ENCODE data around the gene NAGLU.

The NAGLU gene

DNA sequence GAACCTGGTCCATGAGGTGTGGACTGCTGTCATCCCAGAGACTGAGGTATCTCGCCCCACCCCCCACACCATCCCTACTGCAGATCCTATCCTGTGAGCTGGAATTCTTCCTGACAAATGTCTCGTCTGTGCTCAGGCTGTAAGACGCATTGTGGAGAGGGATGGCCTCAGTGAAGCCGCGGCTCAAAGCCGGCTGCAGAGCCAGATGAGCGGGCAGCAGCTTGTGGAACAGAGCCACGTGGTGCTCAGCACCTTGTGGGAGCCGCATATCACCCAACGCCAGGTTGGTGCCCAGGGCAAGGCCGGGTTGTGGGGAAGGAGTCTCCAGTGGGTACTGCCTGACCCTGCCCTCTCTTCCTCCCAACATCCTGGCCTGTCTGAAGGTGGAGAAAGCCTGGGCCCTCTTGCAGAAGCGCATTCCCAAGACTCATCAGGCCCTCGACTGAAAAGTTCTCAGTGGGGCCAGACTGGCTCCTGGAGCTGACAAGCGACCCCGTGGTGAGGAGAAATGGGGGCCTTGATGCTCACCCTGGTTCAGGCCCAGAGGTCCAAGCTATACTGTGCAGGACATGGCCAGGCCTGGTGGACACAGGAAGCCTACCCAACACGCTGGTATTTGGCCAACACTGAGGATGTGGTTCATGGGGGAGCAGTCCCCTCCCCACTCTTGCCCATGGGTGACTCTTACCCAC, 29.6 kb downstream of the NAGLU start:
- DNase-seq: no peak

DNA sequence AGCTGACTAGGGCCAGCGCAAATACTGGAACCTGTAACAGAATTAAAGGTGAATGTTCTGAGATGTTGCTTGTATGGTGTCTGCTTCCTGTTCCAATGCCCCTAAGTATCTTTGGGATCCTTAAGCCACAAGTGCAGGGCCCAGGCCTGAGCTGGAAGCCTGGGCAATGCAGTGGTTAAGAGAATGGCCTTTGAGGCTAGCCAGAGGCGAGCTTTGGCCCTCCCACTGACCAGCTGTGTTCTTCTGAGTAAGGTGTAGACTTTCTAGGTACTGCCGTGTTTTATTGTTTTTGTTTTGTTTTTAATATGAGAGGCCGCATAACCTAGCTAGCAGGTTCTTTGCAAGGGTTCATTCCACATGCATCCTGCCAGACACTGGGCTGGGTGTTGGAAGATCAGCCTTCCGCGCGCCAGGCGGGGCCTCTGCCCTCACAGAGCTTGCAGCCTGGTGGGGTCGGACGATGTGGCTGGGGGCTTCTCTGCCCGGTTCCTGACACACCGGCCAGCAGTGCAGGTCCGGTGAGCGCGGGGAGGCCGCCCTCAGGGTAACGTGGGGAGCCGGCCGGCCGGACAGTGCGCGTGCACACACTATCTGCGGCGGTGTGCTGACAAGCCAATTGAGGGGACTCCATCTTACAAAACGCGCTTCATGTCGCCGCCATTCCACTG, 30.3 kb downstream of the NAGLU start:
- DNase-seq: no peak

DNA sequence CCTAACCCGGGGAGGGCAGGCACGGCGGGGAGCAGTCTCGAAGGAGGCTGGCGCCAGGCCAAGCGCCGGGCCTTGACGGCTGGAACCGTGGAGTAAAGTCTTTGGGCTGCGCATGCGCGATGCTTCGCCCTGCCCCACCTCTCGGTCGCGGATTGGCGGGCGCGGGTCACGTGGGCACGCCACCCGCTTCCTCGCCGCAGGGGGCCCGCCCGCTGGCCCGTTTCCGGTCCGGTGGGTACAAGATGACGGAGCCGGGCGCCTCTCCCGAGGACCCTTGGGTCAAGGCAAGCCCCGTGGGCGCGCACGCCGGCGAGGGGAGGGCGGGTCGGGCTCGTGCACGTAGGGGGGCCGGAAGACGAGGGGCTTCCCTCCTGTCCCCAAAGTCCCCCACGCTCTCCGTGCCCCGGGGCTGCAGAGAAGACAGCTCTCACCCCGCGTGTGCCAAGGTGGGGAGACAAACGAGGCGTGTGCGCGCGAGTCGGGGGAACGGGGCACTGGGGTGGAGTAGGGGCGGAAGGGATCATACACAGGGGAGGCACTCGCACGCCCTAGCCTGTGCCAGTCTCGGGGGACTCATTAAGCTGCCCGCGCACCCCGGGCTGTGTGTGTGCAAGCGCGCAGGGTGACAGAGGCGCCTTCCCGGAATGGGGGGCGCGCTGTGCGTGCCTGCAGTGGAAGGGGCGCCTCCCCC, 31.0 kb downstream of the NAGLU start, which contains the start of gene MLX:
TSS of gene MLX (plus strand) at position 218 of the 691 bp plus-strand sequence. CDS start at position 243, 25 bp downstream.
- peak; percentile 92 for DNase-seq

DNA sequence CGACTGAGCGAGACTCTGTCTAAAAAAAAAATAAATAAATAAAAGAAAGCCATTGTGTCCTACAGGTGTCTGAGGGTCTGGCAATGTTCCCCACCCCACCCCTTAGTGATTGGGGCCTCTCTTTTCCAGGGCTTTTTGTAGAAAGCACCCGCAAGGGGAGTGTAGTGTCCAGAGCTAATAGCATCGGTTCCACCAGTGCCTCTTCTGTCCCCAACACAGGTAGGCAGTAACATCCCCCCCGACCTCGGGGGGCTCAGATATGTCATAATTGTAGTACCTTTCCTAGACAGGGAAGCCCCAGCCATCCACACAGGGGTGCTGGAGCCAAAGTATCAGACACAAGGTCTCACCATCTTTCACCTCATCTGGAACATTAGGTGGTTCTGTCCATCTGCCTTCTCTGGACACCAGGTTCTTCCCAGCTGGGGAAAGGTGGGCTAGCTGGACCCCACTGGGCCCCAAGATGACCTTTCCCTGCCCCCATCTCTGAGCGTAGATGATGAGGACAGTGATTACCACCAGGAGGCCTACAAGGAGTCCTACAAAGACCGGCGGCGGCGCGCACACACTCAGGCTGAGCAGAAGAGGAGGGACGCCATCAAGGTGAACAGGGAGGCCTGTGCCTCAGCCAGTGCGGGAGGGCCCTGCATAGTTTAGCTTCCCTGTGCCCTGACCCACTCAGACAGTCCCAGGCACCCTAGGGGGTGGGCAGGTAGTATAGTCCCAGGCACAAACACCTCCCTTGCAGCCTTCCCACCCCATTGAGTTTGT, 32.5 kb downstream of the NAGLU start:
- no peak for DNase-seq

DNA sequence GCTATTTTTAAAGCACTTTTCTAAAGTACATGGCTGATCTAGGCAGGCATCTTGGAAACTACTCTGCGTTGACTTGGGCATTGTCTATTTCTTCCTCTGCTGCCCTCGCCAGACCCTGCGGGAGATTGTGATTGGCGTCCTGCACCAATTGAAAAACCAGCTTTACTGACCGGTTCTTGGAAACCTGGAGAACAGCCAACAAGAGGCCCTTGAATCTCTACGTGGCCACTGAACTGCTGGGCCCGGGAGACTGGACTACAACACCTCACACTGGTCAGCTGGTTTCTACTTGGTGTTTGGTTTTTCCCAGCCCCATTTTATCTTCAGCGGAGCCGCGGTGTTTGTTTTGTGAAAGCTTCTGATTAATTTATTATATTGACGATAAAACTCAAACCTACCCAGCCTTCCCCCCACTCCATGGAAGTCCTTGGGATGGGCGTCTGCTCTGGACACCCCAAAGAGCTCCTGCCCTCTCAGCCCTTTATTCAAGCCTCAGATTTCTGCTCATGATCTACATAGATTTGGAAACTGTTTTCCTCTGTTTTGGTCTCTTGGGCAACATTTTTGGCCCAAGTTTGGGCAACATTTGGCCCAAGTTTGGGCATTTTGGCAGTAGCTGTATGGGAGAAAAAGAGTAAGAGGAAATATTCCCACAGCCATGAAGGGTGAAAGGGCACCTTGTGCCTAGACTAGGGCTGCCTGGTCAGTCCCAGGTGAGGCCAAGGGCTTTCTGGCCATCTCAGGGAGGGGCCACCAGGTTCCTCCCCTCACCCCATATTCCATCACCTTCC, 35.6 kb downstream of the NAGLU start:
- no peak for DNase-seq

DNA sequence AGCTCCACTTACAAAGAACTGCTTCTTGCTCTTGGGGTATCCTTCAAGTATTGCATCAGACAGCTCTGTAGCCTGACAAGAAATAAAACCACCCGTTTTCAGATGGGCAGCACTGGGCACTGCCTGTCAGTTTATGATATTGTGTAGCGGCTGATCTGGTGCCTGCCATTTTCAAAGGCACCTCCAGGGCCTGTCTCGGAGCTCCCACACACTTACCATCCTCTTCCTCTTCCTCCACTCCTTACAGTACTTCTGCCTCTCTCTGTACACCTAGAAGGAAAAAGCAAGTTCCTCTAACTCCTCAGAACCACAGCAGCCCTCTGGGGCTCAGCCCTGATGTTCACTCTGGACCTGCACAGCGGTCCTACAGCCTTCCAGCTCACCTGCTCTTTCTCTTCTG, 37.1 kb downstream of the NAGLU start:
- no peak for DNase-seq

DNA sequence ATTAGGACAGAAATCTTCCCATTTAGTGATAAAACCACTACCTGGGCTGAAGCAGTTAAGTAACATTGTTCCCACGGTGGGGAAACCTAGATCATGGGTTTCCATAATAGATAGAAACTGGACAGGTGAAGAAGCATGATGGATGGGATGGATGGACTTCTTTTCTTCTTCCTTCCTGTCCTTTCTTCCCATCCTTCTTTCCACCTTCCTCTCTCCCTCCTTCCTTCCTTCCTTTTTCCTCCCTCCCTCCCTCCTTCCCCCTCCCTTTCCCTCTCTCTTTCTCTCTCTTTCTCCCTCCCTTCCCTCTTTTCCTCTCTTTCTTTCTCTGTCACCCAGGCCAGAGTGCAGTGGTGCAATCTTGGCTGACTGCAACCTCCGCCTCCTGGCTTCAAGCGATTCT, 38.4 kb downstream of the NAGLU start:
- DNase-seq: no peak

DNA sequence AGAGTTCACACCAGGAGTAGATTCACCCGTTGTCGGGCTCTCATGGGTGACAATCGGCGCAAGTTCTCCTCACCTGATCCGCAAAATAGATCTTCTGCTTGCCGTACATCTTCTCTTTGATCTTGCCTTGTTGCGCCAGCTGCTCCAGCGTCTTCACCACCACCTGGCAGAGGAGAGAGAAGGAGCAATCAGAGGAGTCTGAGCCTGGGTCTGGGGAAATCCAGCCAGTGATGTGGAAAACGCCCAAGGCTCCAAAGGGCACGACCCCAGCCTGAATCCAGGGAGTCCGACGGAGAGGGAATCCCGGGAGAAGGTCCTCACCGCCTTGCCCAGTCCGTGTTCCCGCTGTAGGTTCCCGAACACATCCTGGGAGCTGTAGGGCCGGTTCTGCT, 41.1 kb downstream of the NAGLU start:
- no peak for DNase-seq

DNA sequence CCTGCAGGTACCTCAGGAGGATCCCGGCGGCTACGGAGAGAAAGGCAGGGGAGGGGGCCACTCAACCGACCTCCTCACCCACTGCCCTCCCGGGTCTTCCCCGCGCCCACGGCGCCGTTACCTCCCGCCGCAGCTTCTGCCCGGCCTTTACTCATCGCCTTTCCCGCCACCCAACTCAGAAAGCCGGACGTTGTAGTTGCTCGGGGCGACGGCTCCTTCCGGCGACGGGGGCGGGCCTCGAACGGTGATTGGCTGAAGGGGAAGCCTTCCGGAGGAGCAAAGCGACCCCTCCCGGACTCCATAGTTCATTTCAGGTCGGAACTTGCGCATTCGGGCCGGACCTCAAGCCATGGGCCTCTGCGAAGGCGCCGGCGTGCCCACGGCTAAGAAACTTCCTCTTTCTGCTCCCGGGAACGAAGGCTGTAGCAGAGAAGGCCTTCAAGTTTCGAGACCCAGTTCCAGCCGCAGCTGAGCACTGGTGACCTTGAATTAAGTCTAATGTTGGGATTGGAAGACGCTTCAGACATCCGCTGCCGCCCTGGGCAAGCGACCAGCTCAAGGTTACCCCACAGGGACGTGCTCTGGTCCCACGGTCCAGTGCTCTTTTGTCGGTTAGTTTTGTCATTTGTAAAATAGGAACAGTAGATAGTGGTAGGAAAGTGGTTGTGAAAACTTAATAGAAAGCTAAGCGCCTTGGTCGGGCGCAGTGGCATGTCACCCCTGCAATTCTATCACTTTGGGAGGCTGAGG, 41.7 kb downstream of the NAGLU start, which contains the start of gene PSMC3IP:
TSS of gene PSMC3IP (minus strand) at position 198 of the 750 bp plus-strand sequence. CDS start at position 155, 43 bp downstream.
- DNase-seq: peak; percentile 91 to 93

DNA sequence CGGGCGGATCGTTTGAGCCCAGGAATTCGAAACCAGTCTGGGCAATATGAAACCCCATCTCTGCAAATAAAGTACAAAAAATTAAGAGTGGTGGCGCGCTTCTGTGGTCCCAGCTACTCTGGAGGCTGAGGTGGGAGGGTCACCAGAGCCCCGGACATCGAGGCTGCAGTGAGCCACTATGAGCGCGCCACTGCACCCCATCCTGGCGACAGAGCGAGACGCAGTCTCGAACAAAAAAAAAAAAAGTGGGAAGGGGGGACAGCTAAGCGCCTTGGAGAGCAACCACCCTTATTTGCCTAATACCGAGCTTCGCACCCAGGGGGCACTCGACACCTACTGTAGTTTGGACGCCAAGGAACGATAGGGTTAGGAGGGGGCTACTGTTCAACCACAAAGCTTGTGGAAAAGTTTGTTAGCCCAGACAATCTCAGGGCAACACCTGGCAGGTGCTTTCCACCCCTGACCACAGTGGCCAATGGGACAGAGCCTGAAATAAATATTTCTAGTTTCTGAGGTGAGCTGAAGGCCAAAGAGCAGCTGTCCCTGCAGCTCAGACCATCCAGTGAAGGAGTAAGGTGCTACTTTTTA, 42.3 kb downstream of the NAGLU start:
- DNase-seq: peak; percentile 73 to 74

DNA sequence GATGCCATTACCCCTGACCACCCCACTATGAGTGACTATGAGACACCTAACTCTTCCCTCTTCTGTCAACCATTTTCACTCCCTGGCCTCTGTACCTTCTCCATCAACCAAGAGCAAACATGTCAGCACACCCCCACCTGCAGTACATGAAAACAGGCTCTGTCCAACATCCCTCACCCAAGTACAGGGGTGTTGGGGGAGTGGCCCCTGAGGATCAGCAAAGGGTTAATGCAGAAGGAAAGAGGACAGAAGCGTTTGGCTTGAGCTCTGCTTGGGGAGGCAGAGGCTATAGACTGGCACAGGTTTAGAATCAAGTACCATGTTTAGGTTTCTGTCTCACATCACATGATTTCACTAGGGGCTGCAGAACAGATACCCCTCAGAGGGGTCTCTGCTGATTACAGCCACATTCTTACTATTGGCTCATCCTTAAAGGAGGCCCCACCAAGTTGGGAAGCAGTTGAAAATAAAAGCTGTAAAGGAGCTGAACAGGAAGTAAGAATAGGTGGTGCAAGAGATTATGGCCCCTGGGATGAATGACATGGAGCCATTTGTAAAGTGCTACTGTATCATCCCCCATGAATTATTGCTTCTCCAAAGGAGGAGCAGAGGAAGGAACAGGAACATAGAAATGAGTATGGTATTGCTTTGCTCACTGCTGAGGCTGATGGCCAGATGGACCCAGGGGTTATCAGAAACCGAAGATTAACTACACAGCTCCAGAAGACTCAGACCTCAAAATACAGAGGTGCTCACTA, 43.9 kb downstream of the NAGLU start:
- no peak for DNase-seq

DNA sequence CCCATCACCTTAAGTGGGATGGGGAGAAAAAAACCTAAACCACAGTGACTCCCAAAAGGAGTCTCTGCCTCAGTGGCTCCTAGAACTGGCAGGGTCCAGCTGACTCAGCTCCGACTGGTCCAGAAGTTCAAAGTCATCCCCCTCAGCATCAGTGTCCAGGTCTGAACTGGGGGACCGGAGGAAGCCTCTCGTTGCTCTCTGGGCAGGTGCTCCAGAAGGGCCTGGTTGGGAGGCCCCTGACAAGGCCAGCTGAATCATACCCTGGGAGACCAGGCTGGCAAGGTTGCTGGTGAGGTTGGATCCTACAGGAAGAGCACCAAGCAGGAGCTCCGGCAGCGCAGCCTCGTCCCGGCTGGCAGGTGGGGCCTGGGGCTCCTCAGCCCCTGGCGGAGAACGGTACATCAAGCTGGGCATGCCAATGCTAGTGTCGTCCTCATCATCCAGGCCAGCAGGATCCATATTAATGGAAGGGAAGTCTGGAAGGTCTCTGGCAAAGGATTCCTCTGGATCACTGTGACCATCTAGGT, 45.8 kb downstream of the NAGLU start:
- DNase-seq: no peak

DNA sequence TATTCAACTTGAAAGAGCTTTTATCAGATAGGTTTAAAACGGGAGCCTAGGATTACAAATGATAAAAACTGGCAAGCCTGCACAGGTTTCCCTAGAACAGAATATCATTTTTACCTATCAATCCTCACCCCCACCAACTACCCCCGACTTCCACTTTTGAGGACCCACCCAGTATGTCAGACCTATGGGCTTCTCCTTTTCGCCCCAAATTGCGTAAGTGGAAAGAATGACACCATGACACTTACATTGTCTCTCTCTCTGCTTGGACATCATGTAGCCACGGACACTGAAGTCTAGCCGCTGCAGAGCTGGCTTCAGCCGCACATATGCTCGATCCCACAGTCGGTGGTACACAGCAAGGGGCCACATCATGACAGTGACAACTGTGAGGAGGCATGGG, 48.8 kb downstream of the NAGLU start:
- no peak for DNase-seq

DNA sequence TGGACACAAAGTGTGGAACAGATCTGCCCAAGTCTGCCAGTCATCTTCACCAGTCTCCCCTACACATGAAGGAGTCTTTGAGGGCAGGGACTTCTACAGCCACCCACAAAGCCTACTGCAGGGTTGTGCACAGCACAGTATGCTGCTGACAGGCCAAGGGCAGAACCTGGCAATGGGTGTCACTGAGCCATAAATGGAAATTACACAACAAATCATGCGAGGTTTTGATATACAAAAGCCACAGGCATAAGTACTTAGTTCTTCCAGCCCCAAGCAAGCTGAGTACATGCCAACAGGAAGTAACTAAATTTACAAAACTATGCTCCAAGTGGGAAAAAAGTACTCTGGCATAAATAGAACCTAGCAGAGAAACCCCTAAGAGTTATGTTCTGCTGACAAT, 49.3 kb downstream of the NAGLU start:
- DNase-seq: no peak

DNA sequence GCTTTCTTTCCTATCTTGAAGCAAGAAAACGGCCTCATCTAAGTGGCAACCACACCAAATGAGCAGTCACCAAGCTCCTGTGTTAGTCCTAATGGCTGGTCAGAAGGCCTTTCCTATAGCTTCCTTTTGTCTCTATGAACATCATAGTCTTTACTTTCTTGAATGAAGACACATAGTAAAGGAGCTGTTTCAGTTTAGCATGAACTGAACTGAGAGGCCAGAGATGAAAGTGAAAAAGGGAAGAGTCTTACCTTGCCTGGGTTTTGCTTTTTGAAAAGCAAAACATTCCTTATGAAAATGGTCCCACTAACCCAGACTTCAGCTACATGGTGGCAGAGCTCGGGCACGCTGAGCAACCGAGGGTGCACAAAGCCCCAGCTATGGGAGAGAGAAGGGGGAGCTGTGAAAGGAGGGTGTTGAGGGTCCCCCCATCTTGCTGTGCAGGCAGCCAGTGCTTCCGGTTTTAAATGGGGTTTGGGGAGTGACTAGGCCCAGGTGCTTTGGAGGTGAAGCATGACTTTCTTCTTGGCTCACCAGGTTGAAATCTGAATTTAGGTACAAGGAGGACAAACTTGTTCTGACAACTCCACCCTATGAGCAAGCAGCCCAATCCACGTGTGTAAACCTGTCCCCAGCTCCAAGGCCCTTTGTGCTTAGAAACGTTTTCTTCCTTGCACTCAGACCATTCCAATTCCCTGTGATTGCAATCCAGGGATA, 50.6 kb downstream of the NAGLU start:
- DNase-seq: no peak

DNA sequence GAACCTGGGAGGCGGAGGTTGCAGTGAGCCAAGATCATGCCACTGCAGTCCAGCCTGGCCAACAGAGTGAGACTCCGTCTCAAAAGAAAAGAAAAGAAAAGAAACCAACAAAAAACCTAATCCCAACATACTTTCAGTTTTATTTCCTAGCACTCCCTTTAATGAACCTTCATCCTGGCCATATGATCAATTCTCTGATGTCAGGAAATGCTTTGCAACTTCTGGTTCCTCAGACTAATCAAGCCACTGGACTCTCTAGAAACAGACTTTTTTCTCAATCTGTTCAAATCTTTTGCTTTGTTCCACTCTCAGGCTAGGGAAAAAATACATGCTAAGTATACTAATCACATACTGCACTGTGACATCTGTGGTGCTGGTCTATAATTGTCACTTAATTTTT, 54.8 kb downstream of the NAGLU start:
- DNase-seq: no peak

DNA sequence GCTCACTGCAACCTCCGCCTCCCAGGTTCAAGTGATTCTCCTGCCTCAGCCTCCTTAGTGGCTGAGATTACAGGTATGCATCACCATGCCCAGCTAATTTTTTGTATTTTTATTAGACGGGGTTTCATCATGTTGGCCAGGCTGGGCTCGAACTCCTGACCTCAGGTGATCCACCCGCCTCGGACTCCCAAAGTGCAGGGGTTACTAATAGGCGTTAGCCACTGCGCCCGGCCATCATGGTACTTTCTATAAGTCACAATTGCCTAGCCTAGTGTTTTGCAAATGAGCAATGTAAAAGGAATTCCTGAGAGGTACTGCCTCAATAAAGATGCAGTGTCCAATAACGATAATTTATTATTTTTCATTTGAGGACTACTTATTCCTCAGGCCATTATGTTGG, 55.4 kb downstream of the NAGLU start:
- DNase-seq: no peak
